ENCODE results near the gene DPH6.
"Not testable (repeated sequence)": the region's sequence is repeated elsewhere in the genome, so short reads cannot be mapped to it uniquely, and the experiment has no call there.

The DPH6 gene

DNA sequence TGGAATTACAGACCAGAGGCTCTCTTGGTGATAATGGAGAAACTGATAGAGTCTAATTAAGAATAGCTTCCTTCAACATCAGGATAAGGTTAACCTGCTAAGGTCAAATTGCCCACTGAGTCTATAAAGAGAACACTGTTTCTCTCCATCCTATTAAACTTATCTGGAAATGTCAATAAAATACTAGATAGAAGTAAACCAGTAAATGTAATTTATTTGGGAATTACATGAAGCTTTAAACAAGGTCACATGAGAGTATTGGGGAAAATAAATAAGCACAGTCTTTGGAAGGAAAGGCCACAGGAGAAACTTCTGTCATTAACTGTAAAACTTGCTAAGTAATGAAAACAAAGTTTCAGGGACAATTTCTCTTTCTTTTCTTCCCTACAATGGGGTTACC, 118.5 kb downstream of the DPH6 start:
- no peak for DNase-seq

DNA sequence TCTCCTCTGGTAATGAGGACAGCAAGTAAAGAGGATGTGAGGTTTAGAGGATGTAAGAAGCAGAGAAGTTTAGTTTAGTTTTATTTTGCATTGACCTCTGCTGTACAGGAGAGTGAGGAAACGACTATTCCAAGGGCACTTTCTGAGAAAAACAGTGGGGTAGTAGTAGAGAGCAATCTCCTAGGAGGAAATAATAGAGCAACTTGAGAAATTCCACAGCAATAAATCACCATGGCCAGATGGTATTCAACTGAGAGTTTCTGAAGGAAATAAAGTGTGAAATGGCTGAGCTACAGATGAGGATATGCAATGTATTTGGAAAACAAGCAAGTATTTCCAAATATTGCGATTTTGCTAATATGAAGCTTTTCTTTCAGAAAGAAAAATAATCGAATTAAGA, 118.9 kb downstream of the DPH6 start:
- DNase-seq: no peak

DNA sequence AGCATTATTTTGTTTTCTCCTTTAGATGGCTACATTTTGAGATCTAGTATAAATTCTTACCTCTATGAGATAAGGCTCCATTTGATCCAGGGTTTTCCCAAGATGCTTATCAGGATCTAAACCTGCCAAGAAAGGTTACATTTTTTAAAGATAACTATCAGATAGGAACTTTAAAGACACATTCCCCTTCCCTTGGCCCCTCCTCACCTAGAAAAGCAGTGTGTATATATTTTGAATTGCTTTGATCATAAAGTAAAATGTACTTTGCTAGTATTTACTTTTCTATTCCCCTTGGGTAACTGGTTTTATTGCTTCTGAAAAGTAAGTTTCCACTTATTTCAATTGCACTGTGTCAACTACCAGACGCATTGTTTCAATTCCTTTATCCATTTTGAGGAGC, 135.2 kb downstream of the DPH6 start:
- DNase-seq: no peak

DNA sequence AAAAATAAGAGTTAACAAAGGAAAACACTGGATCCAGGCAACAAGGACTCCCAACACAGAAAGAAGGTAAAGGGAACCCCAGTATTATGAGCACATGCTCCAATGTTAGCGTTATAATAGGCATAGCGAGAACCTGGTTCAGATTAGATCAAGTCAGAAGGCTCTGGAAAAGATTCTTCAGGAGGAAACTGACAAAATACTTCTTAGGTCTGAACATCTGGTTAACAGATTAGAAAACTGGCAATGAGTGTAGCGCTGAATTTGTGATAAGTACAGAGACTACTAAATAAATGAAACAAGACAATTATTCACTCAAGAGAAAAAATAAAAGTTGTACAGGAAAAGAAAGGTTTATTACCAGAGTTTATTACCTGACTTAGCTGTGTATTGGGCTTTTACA, 146.1 kb downstream of the DPH6 start:
- no peak for DNase-seq

DNA sequence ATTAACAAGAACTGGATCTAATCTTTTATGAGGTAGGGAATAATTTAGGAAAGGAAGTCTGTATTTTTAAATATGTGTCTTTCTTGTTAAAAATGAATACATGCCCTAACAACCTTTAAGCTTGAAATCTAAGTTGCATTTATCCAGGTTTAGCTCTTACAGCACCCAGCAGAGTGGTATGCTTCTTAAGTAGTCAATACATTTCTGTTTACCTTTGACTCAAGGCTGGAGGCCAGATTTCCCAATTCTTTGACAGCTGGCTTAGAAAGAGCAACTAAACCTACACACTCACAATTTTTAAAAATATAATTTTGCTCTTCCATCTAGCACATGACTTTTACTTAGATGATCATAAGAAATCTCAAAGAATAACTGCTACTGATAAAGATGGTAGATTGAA, 148.9 kb downstream of the DPH6 start:
- no peak for DNase-seq

- DNase-seq: no peak
These were observed 151.5 kb downstream of the DPH6 start for GRCh38 chr15:35394416-35394815.

DNA sequence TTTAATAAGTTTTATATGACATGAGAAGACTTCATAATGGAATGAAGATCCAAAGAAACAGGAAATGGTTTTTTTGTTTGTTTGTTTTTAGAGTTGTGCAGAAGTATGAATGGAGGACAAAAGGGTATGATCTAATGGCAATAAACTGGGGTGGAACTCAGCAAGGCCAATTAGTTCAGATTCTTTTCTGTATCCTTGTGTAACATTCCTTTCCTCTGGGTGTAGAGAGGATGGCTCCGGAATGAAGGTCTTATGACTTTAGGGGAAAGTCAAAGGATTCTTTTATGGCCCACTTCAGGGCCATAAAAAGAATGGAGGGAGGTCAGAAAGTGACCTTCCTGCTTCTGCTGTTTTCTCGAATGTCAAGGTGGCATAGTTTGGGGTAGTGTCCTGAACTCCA, 152.6 kb downstream of the DPH6 start:
- no peak for DNase-seq

- DNase-seq: not testable (repeated sequence)
These were observed 154.5 kb downstream of the DPH6 start for GRCh38 chr15:35391408-35391984.

- no peak for DNase-seq
These were observed 162.5 kb downstream of the DPH6 start for GRCh38 chr15:35383506-35383905.

DNA sequence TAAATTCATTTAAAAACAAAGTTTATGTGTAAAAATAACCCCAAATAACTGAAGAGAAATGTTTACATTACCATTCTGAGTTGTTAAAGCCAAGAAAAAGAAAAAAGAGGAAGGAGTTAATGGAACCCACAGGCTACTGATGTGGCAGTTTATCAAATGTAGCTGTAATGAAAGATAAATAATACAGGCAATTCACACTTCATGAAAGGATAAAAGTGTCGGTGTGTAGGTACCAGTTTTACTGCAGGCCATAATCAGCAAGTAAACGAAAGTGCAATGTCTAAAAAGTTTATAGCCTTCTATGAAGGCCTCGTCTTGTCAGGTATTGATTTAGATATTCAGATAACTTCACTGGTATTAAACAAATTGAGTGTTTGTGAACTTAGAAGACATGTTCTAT, 164.6 kb downstream of the DPH6 start:
- no peak for DNase-seq

GRCh38 chr15:35379972-35380371, 166.0 kb downstream of the DPH6 start:
- no peak for DNase-seq

DNA sequence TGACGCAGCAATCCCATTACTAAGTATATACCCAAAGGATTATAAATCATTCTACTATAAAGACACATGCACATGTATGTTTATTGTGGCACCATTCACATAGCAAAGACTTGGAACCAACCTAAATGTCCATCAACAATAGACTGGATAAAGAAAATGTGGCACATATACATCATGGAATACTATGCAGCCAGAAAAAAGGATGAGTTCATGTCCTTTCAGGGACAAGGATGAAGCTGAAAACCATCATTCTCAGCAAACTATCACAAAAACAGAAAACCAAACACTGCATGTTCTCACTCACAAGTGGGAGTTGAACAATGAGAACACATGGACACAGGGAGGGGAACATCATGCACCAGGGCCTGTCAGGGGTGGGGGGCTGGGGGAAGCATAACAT, 167.5 kb downstream of the DPH6 start:
- not testable (repeated sequence) for DNase-seq

GRCh38 chr15:35376707-35377106, 169.3 kb downstream of the DPH6 start:
- no peak for DNase-seq

- DNase-seq: no peak
These were observed 171.3 kb downstream of the DPH6 start for GRCh38 chr15:35374661-35375060.

- no peak for DNase-seq
These were observed 183.7 kb downstream of the DPH6 start for GRCh38 chr15:35362195-35362829.

DNA sequence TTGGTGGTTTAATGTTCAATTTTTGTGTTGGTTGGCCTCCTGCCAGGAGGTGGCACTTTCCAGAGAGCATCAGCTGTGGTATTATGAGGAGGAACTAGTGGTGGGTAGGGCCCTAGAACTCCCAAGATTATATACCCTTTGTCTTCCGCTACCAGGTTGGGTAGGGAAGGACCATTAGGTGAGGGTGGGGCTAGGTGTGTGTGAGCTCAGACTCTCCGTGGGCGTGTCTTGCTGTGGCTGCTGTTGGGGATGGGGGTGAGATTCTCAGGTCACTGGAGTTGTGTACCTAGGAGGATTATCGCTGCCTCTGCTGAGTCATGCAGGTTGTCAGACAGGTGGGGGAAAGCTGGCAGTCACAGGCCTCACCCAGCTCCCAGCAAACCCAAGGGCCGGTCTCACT, 187.1 kb downstream of the DPH6 start:
- DNase-seq: no peak

DNA sequence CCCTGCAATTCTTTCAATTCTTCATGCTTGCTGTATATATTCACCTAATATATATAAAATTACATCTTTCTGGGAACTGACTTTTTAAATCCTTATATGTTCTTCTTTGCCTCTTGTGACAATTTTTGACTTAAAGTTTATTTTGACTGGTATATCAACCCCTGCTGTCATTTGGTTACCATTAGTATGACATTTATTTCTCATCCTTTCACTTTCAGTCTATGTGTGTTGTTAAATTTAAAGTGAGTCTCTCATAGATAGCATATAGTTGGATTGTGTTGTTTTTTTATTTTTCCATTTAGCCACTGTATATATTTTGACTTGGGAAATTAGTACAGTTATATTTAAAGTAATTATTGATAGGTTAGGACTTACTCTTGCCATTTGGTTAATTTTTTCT, 194.9 kb downstream of the DPH6 start:
- DNase-seq: no peak

- DNase-seq: no peak
These were observed 196.0 kb downstream of the DPH6 start for GRCh38 chr15:35349916-35350315.

DNA sequence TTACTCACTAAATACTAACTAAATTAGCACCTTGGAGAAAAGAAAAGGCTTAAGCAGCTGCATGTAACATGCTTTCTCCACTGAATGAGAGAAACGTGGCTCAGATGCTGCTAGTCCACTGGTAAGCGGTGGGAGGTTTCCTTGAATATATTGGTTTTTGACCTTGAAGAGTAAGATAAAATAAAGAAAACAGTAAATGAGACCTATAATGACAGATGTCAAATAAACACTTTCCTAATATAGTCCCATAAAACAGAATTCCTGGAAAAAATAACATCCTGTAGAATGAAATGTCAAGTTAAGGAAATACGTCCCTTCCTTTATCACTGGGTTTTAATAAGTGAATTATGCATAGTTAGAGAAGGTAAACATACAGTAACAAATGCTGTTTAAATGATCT, 215.0 kb downstream of the DPH6 start:
- no peak for DNase-seq

- no peak for DNase-seq
These were observed 215.8 kb downstream of the DPH6 start for GRCh38 chr15:35330048-35330695.

DNA sequence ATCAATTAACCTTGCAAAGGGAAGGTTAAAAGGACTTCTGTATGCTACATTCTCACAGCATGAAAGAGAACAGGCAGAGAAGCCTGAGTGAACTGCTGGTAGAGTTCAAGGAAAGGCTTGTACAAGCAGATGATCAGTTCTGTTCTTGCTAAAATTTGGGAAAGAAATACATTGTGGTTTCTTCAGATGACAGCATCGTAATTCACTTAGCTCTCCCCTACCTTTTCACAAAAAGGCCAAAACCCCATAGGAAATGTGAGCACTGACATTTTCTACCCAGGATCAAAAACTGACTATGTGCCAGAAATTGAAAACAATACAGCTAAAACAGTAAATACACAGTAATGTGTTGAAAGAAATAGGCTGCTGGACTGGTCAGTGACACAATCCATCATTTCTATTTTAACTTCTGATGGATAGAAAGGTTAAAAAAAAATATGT, 216.4 kb downstream of the DPH6 start:
- DNase-seq: no peak

DNA sequence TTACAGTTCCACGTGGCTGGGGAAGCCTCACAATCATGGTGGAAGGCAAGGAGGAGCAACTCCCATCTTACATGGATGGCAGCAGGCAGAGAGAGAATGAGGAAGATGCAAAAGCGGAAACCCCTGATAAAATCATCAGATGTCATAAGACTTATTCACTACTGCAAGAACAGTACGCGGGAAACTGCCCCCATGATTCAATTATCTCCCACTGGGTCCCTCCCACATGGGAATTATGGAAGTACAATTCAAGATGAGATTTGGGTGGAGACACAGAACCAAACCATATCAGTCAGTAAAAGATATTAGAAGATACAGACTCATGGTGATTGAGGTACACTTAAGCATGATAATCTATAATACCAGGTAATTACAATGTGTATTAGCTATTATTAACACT, 217.1 kb downstream of the DPH6 start:
- DNase-seq: not testable (repeated sequence)

GRCh38 chr15:35327789-35328188, 218.2 kb downstream of the DPH6 start:
- no peak for DNase-seq

DNA sequence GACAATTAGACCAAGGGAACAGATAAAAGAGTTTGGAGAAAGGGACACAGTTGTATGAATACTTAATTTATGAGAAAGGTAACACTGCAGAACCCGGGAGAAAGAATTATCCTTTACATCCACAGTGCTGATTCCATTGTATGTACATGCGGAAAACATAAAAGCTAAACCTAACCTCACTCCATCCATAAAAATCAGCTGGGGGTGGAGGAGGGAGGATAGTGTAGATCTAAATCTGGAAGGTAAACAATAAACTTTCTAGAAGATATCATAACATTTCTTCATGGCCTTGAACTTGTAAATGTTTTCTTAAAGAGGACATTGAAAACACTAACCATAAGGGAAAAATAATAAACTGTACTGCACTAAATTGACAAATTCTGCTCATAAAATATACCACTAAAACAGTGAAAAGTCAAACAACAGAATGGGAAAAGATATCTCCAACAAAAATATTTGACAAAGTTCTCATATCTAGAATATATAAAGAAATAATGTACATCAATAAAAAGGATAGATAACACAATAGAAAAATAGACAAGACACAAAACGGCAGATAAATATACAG, 220.5 kb downstream of the DPH6 start:
- no peak for DNase-seq
